H1 (cell line): ENCODE measurements around the gene SLC39A6. TPM values are rescaled to one million over a fixed set of nuclear protein-coding genes. Genes with fewer than 3 reads are reported as not detected.

Experiments used
- CTCF ChIA-PET: fragments of 300-600 bp; sonication (Branson Sonifier 250); formaldehyde crosslinking; loops from one replicate; lab custom pipeline; 2021; ENCODE audit not compliant: partially characterized antibody; lab: Charles Lee
- POLR2A ChIA-PET: fragments of 300-600 bp; sonication (Branson Sonifier 250); formaldehyde crosslinking; loops from one replicate; lab custom pipeline; 2021; ENCODE audit warnings: inconsistent platforms; ENCODE audit not compliant: partially characterized antibody; lab: Charles Lee
- DNase-seq, 2 experiments: peaks; one replicate each; pipeline versions ENCODE4 v3.0.0 to v3.0.0-alpha.2; 2010 to 2022; ENCODE audit warnings: low spot score in 2 of 2, low read depth in 1 of 2, mixed read lengths in 1 of 2
- FAIRE-seq: peaks from 2 replicates; lab custom pipeline; 2011; peaks lifted over from hg19 to GRCh38; lab: Jason Lieb, UNC
- H2AFZ ChIP-seq: 2 replicates; pipeline ENCODE4 v1.8.1; 2012; ENCODE audit warnings: low read length, inconsistent platforms
- H2AK5ac ChIP-seq: 2 replicates; pipeline ENCODE4 v1.6.1; 2013; ENCODE audit warnings: low read depth, low read length
- H2BK120ac ChIP-seq: replicated peaks from 2 replicates; pipeline ENCODE3; 2013; ENCODE audit warnings: low read depth, low read length, inconsistent platforms
- H2BK12ac ChIP-seq: 2 replicates; pipeline ENCODE4 v1.6.1; 2013; ENCODE audit warnings: low read depth, low read length
- H2BK15ac ChIP-seq: 2 replicates; pipeline ENCODE4 v1.6.1; 2013; ENCODE audit warnings: low read length
- H2BK20ac ChIP-seq: 2 replicates; pipeline ENCODE4 v1.6.1; 2013; ENCODE audit warnings: low read length
- H2BK5ac ChIP-seq: 2 replicates; pipeline ENCODE4 v1.6.1; 2013; ENCODE audit warnings: low read depth, low read length
- H3K14ac ChIP-seq: 2 replicates; pipeline ENCODE4 v1.6.1; 2013; ENCODE audit warnings: inconsistent platforms; ENCODE audit not compliant: insufficient read length
- H3K18ac ChIP-seq: 2 replicates; pipeline ENCODE4 v1.6.1; 2013; ENCODE audit warnings: low read length; ENCODE audit errors: extremely low read depth
- H3K23ac ChIP-seq: 2 replicates; pipeline ENCODE4 v1.6.1; 2013; ENCODE audit warnings: inconsistent platforms; ENCODE audit not compliant: insufficient read length
- H3K23me2 ChIP-seq: 2 replicates; pipeline ENCODE4 v1.6.1; 2013; ENCODE audit warnings: low read depth, low read length
- H3K27ac ChIP-seq: 2 replicates; pipeline ENCODE4 v1.6.1; 2011; ENCODE audit warnings: low read depth, low read length, inconsistent platforms
- H3K27me3 ChIP-seq, 4 experiments: replicated peaks in 1 of 4; 1 replicate in 1 of 4; 2 replicates in 3 of 4; pipeline versions ENCODE4 v1.6.1 to v1.8.1; 2011 to 2013; ENCODE audit warnings: low read length in 3 of 4, mild to moderate bottlenecking in 3 of 4, inconsistent platforms in 2 of 4, mixed read lengths in 2 of 4, moderate library complexity in 1 of 4; ENCODE audit not compliant: control insufficient read depth in 3 of 4, insufficient read depth in 3 of 4; ENCODE audit errors: extremely low read depth in 1 of 4
- H3K36me3 ChIP-seq, 4 experiments: 2 replicates each; pipeline versions ENCODE4 v1.6.1 to v1.8.1; 2011 to 2013; ENCODE audit warnings: mild to moderate bottlenecking in 4 of 4, low read length in 3 of 4, moderate library complexity in 2 of 4, control low read depth in 1 of 4, inconsistent platforms in 1 of 4; ENCODE audit not compliant: insufficient read depth in 4 of 4, control insufficient read depth in 2 of 4
- H3K4ac ChIP-seq: replicated peaks from 2 replicates; pipeline ENCODE3; 2013; ENCODE audit warnings: low read length, low read depth, mixed read lengths, inconsistent platforms; ENCODE audit not compliant: insufficient read length
- H3K4me1 ChIP-seq, 4 experiments: replicated peaks in 1 of 4; 1 replicate in 1 of 4; 2 replicates in 3 of 4; pipeline versions ENCODE4 v1.6.1 to v1.8.1; 2011 to 2013; ENCODE audit warnings: low read length in 3 of 4, inconsistent platforms in 2 of 4, mixed read lengths in 1 of 4; ENCODE audit not compliant: insufficient read depth in 4 of 4, control insufficient read depth in 3 of 4
- H3K4me2 ChIP-seq, 2 experiments: 2 replicates each; pipeline versions ENCODE4 v1.6.1 to v1.8.1; 2011 to 2013; ENCODE audit warnings: low read depth in 2 of 2, low read length in 2 of 2, control low read depth in 1 of 2, inconsistent platforms in 1 of 2, mild to moderate bottlenecking in 1 of 2; ENCODE audit not compliant: insufficient read depth in 1 of 2
- H3K4me3 ChIP-seq, 4 experiments: fragments of 200-600, 300-600 bp in 1 of 4; sonication (generic), shearing (Covaris generic), sonication (Bioruptor Twin) in 1 of 4; 2 replicates each; pipeline versions ENCODE4 v1.5.1 to v1.8.1; 2011 to 2016; ENCODE audit warnings: low read length in 4 of 4, low read depth in 3 of 4, control low read depth in 2 of 4, inconsistent platforms in 2 of 4, mild to moderate bottlenecking in 2 of 4, mixed read lengths in 1 of 4, moderate library complexity in 1 of 4; ENCODE audit not compliant: insufficient read depth in 2 of 4; ENCODE audit errors: extremely low read depth in 1 of 4
- H3K56ac ChIP-seq: replicated peaks from 2 replicates; pipeline ENCODE3; 2013; ENCODE audit warnings: low read depth, mild to moderate bottlenecking, mixed read lengths, low read length, inconsistent platforms; ENCODE audit not compliant: insufficient read length
- H3K79me1 ChIP-seq: 2 replicates; pipeline ENCODE4 v1.6.1; 2013; ENCODE audit warnings: low read depth, low read length, control low read depth
- H3K79me2 ChIP-seq, 2 experiments: 2 replicates each; pipeline versions ENCODE4 v1.6.1 to v1.8.1; 2012 to 2013; ENCODE audit warnings: low read length in 2 of 2, mild to moderate bottlenecking in 2 of 2, inconsistent platforms in 1 of 2; ENCODE audit not compliant: insufficient read depth in 2 of 2, control insufficient read depth in 1 of 2
- H3K9ac ChIP-seq, 4 experiments: replicated peaks in 1 of 4; 1 replicate in 1 of 4; 2 replicates in 3 of 4; pipeline versions ENCODE4 v1.6.1 to v1.8.1; 2011 to 2013; ENCODE audit warnings: low read depth in 3 of 4, low read length in 3 of 4, control low read depth in 2 of 4, mild to moderate bottlenecking in 2 of 4, moderate library complexity in 2 of 4, inconsistent platforms in 1 of 4; ENCODE audit errors: extremely low read depth in 1 of 4
- H3K9me3 ChIP-seq, 2 experiments: 2 replicates each; pipeline versions ENCODE4 v1.6.1 to v1.8.1; 2012 to 2013; ENCODE audit warnings: mild to moderate bottlenecking in 2 of 2, moderate library complexity in 2 of 2, control low read depth in 1 of 2, inconsistent platforms in 1 of 2, low read depth in 1 of 2, low read length in 1 of 2, mixed read lengths in 1 of 2; ENCODE audit not compliant: insufficient read depth in 2 of 2
- H4K20me1 ChIP-seq, 2 experiments: replicated peaks in 1 of 2; 2 replicates each; pipeline versions ENCODE3 to v1.8.1; 2011 to 2013; ENCODE audit warnings: inconsistent platforms in 2 of 2, low read length in 2 of 2, mild to moderate bottlenecking in 1 of 2; ENCODE audit not compliant: insufficient read depth in 2 of 2, control insufficient read depth in 1 of 2
- H4K5ac ChIP-seq: 2 replicates; pipeline ENCODE4 v1.6.1; 2013; ENCODE audit warnings: low read length, low read depth, mixed read lengths, inconsistent platforms; ENCODE audit not compliant: insufficient read length
- H4K8ac ChIP-seq: 2 replicates; pipeline ENCODE4 v1.8.0; 2013; ENCODE audit warnings: mild to moderate bottlenecking, moderate library complexity, low read length, inconsistent platforms; ENCODE audit not compliant: insufficient read depth; ENCODE audit errors: extremely low read depth
- H4K91ac ChIP-seq: replicated peaks from 2 replicates; pipeline ENCODE3; 2013; ENCODE audit warnings: low read length, mixed read lengths, inconsistent platforms; ENCODE audit not compliant: insufficient read length
- CBX8 ChIP-seq: fragments of 300-800, 300-1000 bp; sonication (generic); IDR thresholded peaks from 2 replicates; pipeline ENCODE4 v1.7.1; 2016; ENCODE audit warnings: low read depth, low read length, borderline replicate concordance
- EGR1 ChIP-seq: IDR thresholded peaks from 2 replicates; pipeline ENCODE4 v1.6.1; 2011; ENCODE audit warnings: low read depth, low read length, borderline replicate concordance
- RAD21 ChIP-seq, 2 experiments: IDR thresholded peaks in 1 of 2; conservative IDR thresholded peaks in 1 of 2; 2 replicates each; pipeline ENCODE4 v1.6.1; 2011; ENCODE audit warnings: low read depth in 2 of 2, low read length in 2 of 2, improper control_type of control experiment in 1 of 2, inconsistent platforms in 1 of 2, mild to moderate bottlenecking in 1 of 2, moderate library complexity in 1 of 2
- SIX5 ChIP-seq: IDR thresholded peaks from 2 replicates; pipeline ENCODE4 v1.6.1; 2011; ENCODE audit warnings: mild to moderate bottlenecking, low read depth, low read length
- WGBS, 2 experiments: shearing (Covaris generic) in 1 of 2; methylation state at CpG; one replicate each; pipeline versions ENCODE4 v1.1.6 to v1.1.7; 2013 to 2015; ENCODE audit warnings: low lambda C conversion rate in 2 of 2, mixed read lengths in 2 of 2, inconsistent platforms in 1 of 2, low coverage in 1 of 2, missing lambda C conversion rate in 1 of 2; ENCODE audit not compliant: insufficient replicate concordance in 2 of 2, insufficient coverage in 1 of 2, insufficient read length in 1 of 2; ENCODE audit errors: extremely low coverage in 1 of 2, missing lambda C conversion rate in 1 of 2; 5-methylcytosine and 5-hydroxymethylcytosine counted together
- polyA plus RNA-seq, 7 experiments: library from polyadenylated mRNA; depleted of rRNA in 3 of 7; stranded (reverse) in 5 of 7; unstranded in 2 of 7; fragments of >200 nt in 5 of 7; fragments of 200-250 nt in 2 of 7; gene quantifications; 1 replicate in 5 of 7; 2 replicates in 1 of 7; 4 replicates in 1 of 7; pipeline versions ENCODE4 v1.2.1 to v1.2.3, GENCODE V29; 2011 to 2013; ENCODE audit warnings: missing spikeins in 2 of 7, mixed read lengths in 2 of 7
- total RNA-seq: library from RNA; stranded (reverse); fragmentation: NEBNext Ultra II Directional; extraction: Animal tissue kit (Norgen Biotek cat#: 25700); gene quantifications from 2 replicates; pipeline ENCODE4 v1.2.1, GENCODE V29; 2021

Gene SLC39A6
- total and polyA plus RNA-seq, 2 of the 8 experiments (the other 6 are each of a cell fraction or from before 2014, with no cell fraction given) = 36.8 to 55.4 TPM

GRCh38 chr18:36114251-36114650, 14.9 kb downstream of the SLC39A6 start:
- Histone ChIP-seq H3K14ac (no peak overlapping the region), H3K56ac (no peak overlapping the region), H3K27me3 (no peaks in the 10 kb centered on the region), H3K4ac (no peak overlapping the region), H2BK12ac (no peak overlapping the region), H3K79me1 (no peaks in the 10 kb centered on the region; the same call in 1 of the 2 replicates), H2AFZ (no peak overlapping the region), H4K20me1 (peaks cover 0 to 2% of the 10 kb centered on the region in 2 experiments), H3K23me2 (no peaks in the 10 kb centered on the region), H3K79me2 (no peaks in the 10 kb centered on the region), H3K9me3 (no peaks in the 10 kb centered on the region), H3K27ac (no peak overlapping the region), H2AK5ac (no peak overlapping the region), H3K9ac (no peak overlapping the region), H3K23ac (no peak overlapping the region), H2BK20ac (no peak overlapping the region), H4K5ac (no peak overlapping the region), H3K4me1 (no peaks in the 10 kb centered on the region), H2BK120ac (no peak overlapping the region), H3K18ac (no peak overlapping the region), H3K36me3 (peaks cover 12 to 64% (median 40%) of the 10 kb centered on the region in 4 experiments), H4K91ac (no peak overlapping the region), H3K4me3 (no peak overlapping the region), H3K4me2 (no peak overlapping the region), H2BK15ac (no peak overlapping the region), H4K8ac (no peak overlapping the region), H2BK5ac (no peak overlapping the region)
- WGBS, 2 experiments = 97% methylated on average over 4 of the region's 4 CpGs; no CpG with 5 or more reads in 1 of the 2 experiments
- ChIA-PET CTCF (interaction anchor here (0.6 to 1.0 kb wide), 2 partner anchors 11 to 141 kb away, joined by 3 read pairs; no protein-coding TSS in a partner anchor), POLR2A (interaction anchor here (0.6 kb wide), 1 partner anchor 25 kb away, joined by 3 read pairs; no protein-coding TSS in a partner anchor)
- FAIRE-seq (no peak), DNase-seq (no peak)
- TF ChIP-seq SIX5 = no peak
- no peak for TF ChIP-seq RAD21 (IDR thresholded peaks at IDR 0.05 in 1 of 2, conservative IDR thresholded peaks at IDR 0.05 in 1 of 2; ENCODE audit: low read depth in 2 of 2, low read length in 2 of 2)
- no peak for TF ChIP-seq CBX8
- no peak for TF ChIP-seq EGR1
